Kasumi-1 (cell line): Measurements from ENCODE around the gene MRGPRX3.

Experiments
- DNase-seq, 2 experiments: peaks; one replicate each; lab custom pipeline; 2025; lab: John Stamatoyannopoulos, UW

The MRGPRX3 gene

DNA sequence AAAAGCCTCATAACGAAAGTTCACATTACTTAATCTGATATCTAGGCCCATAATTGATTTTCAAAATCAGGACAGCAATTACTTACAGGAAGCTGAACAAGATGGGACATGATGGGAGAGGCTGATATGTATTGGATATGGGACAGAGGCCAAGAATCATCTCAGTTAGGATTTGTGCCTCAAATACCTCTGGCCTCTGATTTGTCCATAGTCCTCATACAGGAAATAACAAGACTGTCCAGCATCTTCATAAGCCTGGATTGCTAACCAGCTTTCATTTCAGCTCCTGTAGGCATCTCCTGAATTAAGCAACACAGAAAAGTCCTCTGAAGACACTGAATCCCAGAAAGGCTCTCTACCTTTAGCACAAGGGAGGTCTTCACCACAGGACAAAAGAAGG is 36.0 kb downstream of the MRGPRX3 start:
- DNase-seq, result no peak

DNA sequence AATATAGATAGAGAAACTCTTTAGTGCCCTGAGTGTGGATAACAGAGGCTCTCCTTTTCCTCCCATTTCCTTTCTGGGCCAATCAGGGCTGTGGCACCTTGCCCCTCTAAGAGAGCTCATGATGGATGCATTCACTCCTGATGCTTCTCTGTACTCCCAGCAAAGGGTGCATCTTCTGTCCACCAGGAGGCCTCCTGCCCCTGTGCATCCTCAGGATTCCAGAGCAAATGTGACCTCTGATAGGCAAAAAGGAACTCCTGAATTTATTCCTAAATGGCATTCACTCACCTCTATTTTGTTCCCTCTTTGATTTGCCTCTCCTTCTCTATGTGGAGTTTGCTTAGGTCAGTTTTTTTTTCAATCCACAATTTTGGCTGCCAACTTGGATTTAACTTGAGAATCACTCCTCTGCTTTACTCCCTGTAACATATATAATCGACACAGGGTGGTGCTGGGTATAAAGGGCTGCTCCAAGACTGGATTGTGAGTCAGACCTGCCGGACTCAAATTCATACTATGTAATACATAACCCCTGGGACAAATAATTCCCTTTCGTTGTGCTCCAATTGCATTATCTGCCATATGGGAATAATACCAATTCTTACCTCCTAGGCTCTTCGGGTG is 39.1 kb downstream of the MRGPRX3 start:
- DNase-seq, result peak; percentile 32 to 39

DNA sequence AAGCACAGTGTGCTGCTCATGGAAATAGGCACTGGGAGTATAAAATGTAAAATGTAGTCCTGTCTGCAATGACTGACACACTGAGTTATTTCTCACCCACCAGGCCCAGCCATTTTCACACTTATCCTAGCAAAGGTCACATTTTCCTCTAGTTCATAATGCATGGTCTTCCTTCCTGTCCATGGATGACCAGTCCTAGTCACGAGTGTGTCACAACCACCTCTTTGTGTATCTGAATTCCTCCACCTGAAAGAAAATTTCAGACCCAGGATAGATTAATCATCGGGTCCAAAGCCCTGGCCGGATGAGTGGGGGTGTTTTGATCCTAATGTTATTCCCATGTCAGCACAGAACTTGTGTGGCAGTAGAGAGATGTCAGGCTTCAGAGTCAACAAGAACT is 40.3 kb downstream of the MRGPRX3 start, which contains the start of gene MRGPRX4:
Gene MRGPRX4 (plus strand): TSS at position 172 of the 400 bp plus-strand sequence. CDS start 420 bp downstream, outside the sequence.
- no peak for DNase-seq

DNA sequence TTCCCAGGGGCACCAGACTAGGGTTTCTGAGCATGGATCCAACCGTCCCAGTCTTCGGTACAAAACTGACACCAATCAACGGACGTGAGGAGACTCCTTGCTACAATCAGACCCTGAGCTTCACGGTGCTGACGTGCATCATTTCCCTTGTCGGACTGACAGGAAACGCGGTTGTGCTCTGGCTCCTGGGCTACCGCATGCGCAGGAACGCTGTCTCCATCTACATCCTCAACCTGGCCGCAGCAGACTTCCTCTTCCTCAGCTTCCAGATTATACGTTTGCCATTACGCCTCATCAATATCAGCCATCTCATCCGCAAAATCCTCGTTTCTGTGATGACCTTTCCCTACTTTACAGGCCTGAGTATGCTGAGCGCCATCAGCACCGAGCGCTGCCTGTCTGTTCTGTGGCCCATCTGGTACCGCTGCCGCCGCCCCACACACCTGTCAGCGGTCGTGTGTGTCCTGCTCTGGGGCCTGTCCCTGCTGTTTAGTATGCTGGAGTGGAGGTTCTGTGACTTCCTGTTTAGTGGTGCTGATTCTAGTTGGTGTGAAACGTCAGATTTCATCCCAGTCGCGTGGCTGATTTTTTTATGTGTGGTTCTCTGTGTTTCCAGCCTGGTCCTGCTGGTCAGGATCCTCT is 41.0 kb downstream of the MRGPRX3 start:
- no peak for DNase-seq
